SU-DHL-6 (cell line): ENCODE measurements around the gene SRSF11.

ENCODE experiments used
- H2AFZ ChIP-seq: fragments of 200-600 bp; sonication (generic); 2 replicates; pipeline ENCODE4 v1.6.1; 2014; ENCODE audit warnings: low read depth, mild to moderate bottlenecking, moderate library complexity, mixed read lengths, antibody characterized with exemption, low read length; ENCODE audit not compliant: severe bottlenecking
- H3F3A ChIP-seq: fragments of 200-600 bp; shearing (Covaris generic); 2 replicates; pipeline ENCODE4 v1.6.0; 2016; ENCODE audit warnings: antibody characterized with exemption, mild to moderate bottlenecking; ENCODE audit not compliant: insufficient read depth
- H3K27ac ChIP-seq: fragments of 200-600 bp; sonication (generic); 2 replicates; pipeline ENCODE4 v1.5.1; 2016; ENCODE audit warnings: low read depth, mild to moderate bottlenecking, low read length, moderate library complexity, mixed read lengths
- H3K27me3 ChIP-seq: fragments of 200-600 bp; sonication (generic), shearing (Covaris generic); 2 replicates; pipeline ENCODE4 v1.6.0; 2014; ENCODE audit warnings: mild to moderate bottlenecking, low read length
- H3K36me3 ChIP-seq: fragments of 200-600 bp; sonication (generic); 2 replicates; pipeline ENCODE4 v1.6.1; 2014; ENCODE audit warnings: mild to moderate bottlenecking, low read length, mixed read lengths
- H3K4me2 ChIP-seq: fragments of 300-600, 200-600 bp; shearing (Covaris generic), sonication (generic); 2 replicates; pipeline ENCODE4 v1.6.0; 2014; ENCODE audit warnings: low read length, low read depth, mild to moderate bottlenecking; ENCODE audit not compliant: poor library complexity, severe bottlenecking
- H3K4me3 ChIP-seq: fragments of 200-600 bp; sonication (generic); 2 replicates; pipeline ENCODE4 v1.5.1; 2014; ENCODE audit warnings: antibody characterized with exemption, low read length, mild to moderate bottlenecking, mixed read lengths; ENCODE audit not compliant: insufficient read depth, poor library complexity, severe bottlenecking
- H3K79me2 ChIP-seq: fragments of 200-600 bp; sonication (generic); 2 replicates; pipeline ENCODE4 v1.6.1; 2014; ENCODE audit warnings: mild to moderate bottlenecking, low read length, moderate library complexity; ENCODE audit not compliant: insufficient read depth
- H3K9ac ChIP-seq: fragments of 200-600 bp; sonication (generic); 2 replicates; pipeline ENCODE4 v1.7.0; 2014; ENCODE audit warnings: mild to moderate bottlenecking, low read length
- H3K9me2 ChIP-seq: fragments of 200-600 bp; sonication (generic); replicated peaks from 2 replicates; pipeline ENCODE4 v1.6.1; 2014; ENCODE audit warnings: low read length; ENCODE audit not compliant: insufficient read depth
- H3K9me3 ChIP-seq: fragments of 200-600 bp; sonication (generic); 2 replicates; pipeline ENCODE4 v1.6.1; 2014; ENCODE audit warnings: low read length, mixed read lengths; ENCODE audit not compliant: insufficient read depth
- H4K20me1 ChIP-seq: fragments of 200-600 bp; sonication (generic); 2 replicates; pipeline ENCODE4 v1.6.1; 2014; ENCODE audit warnings: low read depth, mild to moderate bottlenecking, antibody characterized with exemption, low read length, moderate library complexity, mixed read lengths
- CTCF ChIP-seq: fragments of 200-600 bp; sonication (generic); IDR thresholded peaks from one replicate; pipeline ENCODE4 v1.5.1; 2017; ENCODE audit warnings: antibody characterized with exemption, mild to moderate bottlenecking, low read length, moderate library complexity; ENCODE audit not compliant: insufficient read depth, poor library complexity, severe bottlenecking
- EZH2phosphoT487 ChIP-seq: fragments of 200-600 bp; sonication (generic), shearing (Covaris generic); conservative IDR thresholded peaks from 2 replicates; pipeline ENCODE4 v1.6.1; 2018; ENCODE audit warnings: mild to moderate bottlenecking, antibody characterized with exemption, low read length, moderate library complexity, mixed read lengths

Gene SRSF11

DNA sequence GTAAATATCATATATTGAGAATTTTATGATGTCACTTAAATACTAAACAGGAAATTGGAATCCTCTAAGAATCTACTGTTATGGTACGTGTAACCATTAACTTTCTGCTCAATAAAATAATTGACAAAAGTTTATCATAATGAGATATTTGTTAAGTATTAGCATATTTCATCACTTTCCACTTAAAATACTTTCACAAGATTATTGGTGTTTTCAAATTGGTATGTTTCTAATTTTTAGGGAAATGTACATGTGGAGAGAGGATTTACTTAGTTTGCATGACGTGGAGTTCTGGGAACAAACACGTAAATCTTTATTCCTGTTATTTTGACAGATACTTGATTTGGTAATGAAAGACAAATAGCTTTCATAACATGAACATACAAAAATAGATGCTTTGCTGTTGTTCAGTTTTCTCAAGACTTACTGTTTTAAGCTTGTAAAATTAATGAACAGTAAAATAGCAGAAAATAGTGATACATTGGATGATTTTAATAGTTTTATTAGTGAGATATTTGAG, 1.6 kb downstream of the SRSF11 start:
- peaks cover 41% of the 10 kb centered on the region for H4K20me1 ChIP-seq
- peak overlapping the region; percentile 98 for H3K9ac ChIP-seq
- no peaks in the 10 kb centered on the region for H3K9me3 ChIP-seq
- H3K36me3 ChIP-seq, result peaks cover 38% of the 10 kb centered on the region
- peaks cover 26% of the 10 kb centered on the region for H3F3A ChIP-seq
- no peaks in the 10 kb centered on the region for H3K9me2 ChIP-seq
- peak overlapping the region; percentile 99 for H3K4me3 ChIP-seq
- H2AFZ ChIP-seq, result no peak overlapping the region
- H3K27ac ChIP-seq, result peak overlapping the region; percentile 89; the same call in 1 of the 2 replicates
- TF ChIP-seq EZH2phosphoT487 (no peak), CTCF (no peak)
- peak overlapping the region; percentile 100 for H3K4me2 ChIP-seq
- no peaks in the 10 kb centered on the region for H3K27me3 ChIP-seq
- H3K79me2 ChIP-seq, result peaks cover 96% of the 10 kb centered on the region

- peaks cover 60% of the 10 kb centered on the region for H3K36me3 ChIP-seq
- peaks cover 13% of the 10 kb centered on the region for H3F3A ChIP-seq
- no peak for TF ChIP-seq EZH2phosphoT487
- TF ChIP-seq CTCF, result no peak
- no peak overlapping the region for H2AFZ ChIP-seq
- H3K27ac ChIP-seq, result no peak overlapping the region
- peaks cover 55% of the 10 kb centered on the region for H4K20me1 ChIP-seq
- no peak overlapping the region for H3K4me3 ChIP-seq
- no peak overlapping the region for H3K9ac ChIP-seq
- H3K9me3 ChIP-seq, result no peaks in the 10 kb centered on the region
- H3K79me2 ChIP-seq, result peaks cover 96% of the 10 kb centered on the region
- no peak overlapping the region for H3K4me2 ChIP-seq
- no peaks in the 10 kb centered on the region for H3K27me3 ChIP-seq
- H3K9me2 ChIP-seq, result no peaks in the 10 kb centered on the region
Measured at GRCh38 chr1:70224954-70225353, 3.8 kb downstream of the SRSF11 start.

DNA sequence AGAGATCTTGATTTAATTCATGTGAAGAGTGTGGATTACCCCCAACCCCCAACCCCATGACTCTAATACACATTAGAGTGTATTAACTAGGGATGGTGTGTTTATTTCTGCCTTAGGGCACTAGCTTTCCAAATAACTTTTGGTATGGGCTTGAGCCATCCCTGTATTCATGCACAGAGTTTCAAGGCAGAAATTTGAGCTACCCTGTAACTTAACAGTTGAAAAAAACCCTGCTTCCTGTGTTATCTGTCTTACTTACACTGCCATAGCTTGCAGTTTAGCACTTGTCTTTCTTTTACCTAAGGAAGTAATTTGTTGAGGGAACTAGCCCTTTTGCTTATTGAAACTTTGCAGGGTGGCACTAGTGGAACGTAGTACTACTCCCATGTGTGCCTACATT, 6.3 kb downstream of the SRSF11 start:
- Histone ChIP-seq H3K9me3 (no peaks in the 10 kb centered on the region), H3K27me3 (no peaks in the 10 kb centered on the region), H3F3A (peaks cover 4% of the 10 kb centered on the region; the same call in 1 of the 2 replicates), H2AFZ (no peak overlapping the region), H3K9me2 (no peaks in the 10 kb centered on the region), H3K4me2 (no peak overlapping the region), H3K36me3 (peaks cover 79% of the 10 kb centered on the region), H3K9ac (no peak overlapping the region), H4K20me1 (peaks cover 59% of the 10 kb centered on the region), H3K27ac (no peak overlapping the region), H3K79me2 (peaks cover 80% of the 10 kb centered on the region), H3K4me3 (no peak overlapping the region)
- TF ChIP-seq EZH2phosphoT487, result no peak
- TF ChIP-seq CTCF, result no peak
